Measurements from ENCODE around the gene SNRNP48.

The SNRNP48 gene

GRCh38 chr6:7589949-7590917, at the start of gene SNRNP48:
Gene SNRNP48, plus strand, starts transcription at chr6:7590198. Its CDS starts 60 bp downstream, at chr6:7590258.
- peak; percentile 89 for DNase-seq

GRCh38 chr6:7540595-7540994, 49.4 kb upstream of the SNRNP48 start:
- DNase-seq = no peak

- peak; percentile 77 for DNase-seq
Measured at GRCh38 chr6:7541175-7542064, 48.6 kb upstream of the SNRNP48 start, which contains the start of gene DSP. Gene DSP, plus strand, starts transcription at chr6:7541671. Its CDS starts 245 bp downstream, at chr6:7541916.

GRCh38 chr6:7542065-7542873, 47.7 kb upstream of the SNRNP48 start:
- DNase-seq = peak; percentile 19

GRCh38 chr6:7542874-7543624, 46.9 kb upstream of the SNRNP48 start:
- DNase-seq = peak; percentile 12

- DNase-seq = no peak
Measured at GRCh38 chr6:7543789-7544424, 46.1 kb upstream of the SNRNP48 start.

- DNase-seq = no peak
Measured at GRCh38 chr6:7544597-7544996, 45.4 kb upstream of the SNRNP48 start.

- DNase-seq = no peak
Measured at GRCh38 chr6:7545316-7546019, 44.5 kb upstream of the SNRNP48 start.

- DNase-seq = no peak
Measured at GRCh38 chr6:7546020-7546369, 44.0 kb upstream of the SNRNP48 start.

GRCh38 chr6:7546383-7546782, 43.6 kb upstream of the SNRNP48 start:
- no peak for DNase-seq

- DNase-seq = no peak
Measured at GRCh38 chr6:7546896-7547295, 43.1 kb upstream of the SNRNP48 start.

- DNase-seq = no peak
Measured at GRCh38 chr6:7547315-7547714, 42.7 kb upstream of the SNRNP48 start.

- DNase-seq = no peak
Measured at GRCh38 chr6:7550433-7550801, 39.6 kb upstream of the SNRNP48 start.

GRCh38 chr6:7554533-7555275, 35.3 kb upstream of the SNRNP48 start:
- no peak for DNase-seq

- no peak for DNase-seq
Measured at GRCh38 chr6:7555671-7556070, 34.3 kb upstream of the SNRNP48 start.

- no peak for DNase-seq
Measured at GRCh38 chr6:7556394-7557106, 33.4 kb upstream of the SNRNP48 start.

- DNase-seq = no peak
Measured at GRCh38 chr6:7557652-7558051, 32.3 kb upstream of the SNRNP48 start.

GRCh38 chr6:7558781-7559180, 31.2 kb upstream of the SNRNP48 start:
- no peak for DNase-seq

- no peak for DNase-seq
Measured at GRCh38 chr6:7559196-7559595, 30.8 kb upstream of the SNRNP48 start.
